Measurements from ENCODE around the gene FRAT1. TPM values are rescaled to one million over a fixed set of nuclear protein-coding genes. Genes with fewer than 3 reads are reported as not detected.

The FRAT1 gene
- total RNA-seq: 1.7 and 2.1 TPM in 2 replicates

GRCh38 chr10:97318772-97319651 lies at the start of gene FRAT1:
Gene FRAT1, plus strand, starts transcription at chr10:97319271. Its CDS starts 183 bp downstream, at chr10:97319454.

GRCh38 chr10:97292097-97292861 lies 26.8 kb upstream of the FRAT1 start, which contains the start of gene ARHGAP19:
Gene ARHGAP19, minus strand, starts transcription at chr10:97292637. Its CDS starts 10 bp downstream, at chr10:97292627.

GRCh38 chr10:97334370-97335175 lies 15.5 kb downstream of the FRAT1 start, which contains the start of gene FRAT2:
Gene FRAT2, minus strand, starts transcription at chr10:97334729. Its CDS starts 157 bp downstream, at chr10:97334572.

Other genes with a start within 250 kb of the FRAT1 start
- gene SLIT1, start 133.3 kb upstream of the FRAT1 start, total RNA-seq: 0.26 and 0.31 TPM in 2 replicates
- 8.1 and 9.1 TPM in 2 replicates for gene ARHGAP19, start 26.6 kb upstream of the FRAT1 start, total RNA-seq
- gene FRAT2, start 15.5 kb downstream of the FRAT1 start, total RNA-seq: 4.4 and 5.4 TPM in 2 replicates
- 10.1 and 15.7 TPM in 2 replicates for gene RRP12, start 82.1 kb downstream of the FRAT1 start, total RNA-seq
- 224 and 247 TPM in 2 replicates for gene PGAM1, start 106.9 kb downstream of the FRAT1 start, total RNA-seq
- 27.9 and 32.0 TPM in 2 replicates for gene EXOSC1, start 126.7 kb downstream of the FRAT1 start, total RNA-seq
- 35.0 and 38.7 TPM in 2 replicates for gene ZDHHC16, start 126.9 kb downstream of the FRAT1 start, total RNA-seq
- 46.2 and 49.2 TPM in 2 replicates for gene MMS19, start 179.2 kb downstream of the FRAT1 start, total RNA-seq
- 22.5 and 22.9 TPM in 2 replicates for gene UBTD1, start 179.7 kb downstream of the FRAT1 start, total RNA-seq